Lower lobe of right lung (tissue), 2 donors: ENCODE results near the gene AIF1L. TPM values are rescaled to one million over a fixed set of nuclear protein-coding genes. Genes with fewer than 3 reads are reported as not detected.

ENCODE experiments used
- ATAC-seq, 2 donors: fragments of 200-7000 bp; cut with Tn5 transposase; one replicate each; pipeline ENCODE4 v1.9.1; 2020 to 2022; ENCODE audit warnings: mild to moderate bottlenecking in 2 of 2, moderate library complexity in 2 of 2
- DNase-seq: peaks from one replicate; pipeline ENCODE4 v3.0.0-alpha.2; 2020
- H3K27ac ChIP-seq: fragments of 200-600 bp; one replicate; pipeline ENCODE4 v1.8.0; 2022
- H3K27me3 ChIP-seq: fragments of 200-600 bp; one replicate; pipeline ENCODE4 v1.8.0; 2022; ENCODE audit warnings: low read depth
- H3K36me3 ChIP-seq: fragments of 200-600 bp; one replicate; pipeline ENCODE4 v1.8.0; 2022; ENCODE audit warnings: mild to moderate bottlenecking
- H3K4me1 ChIP-seq: fragments of 200-600 bp; one replicate; pipeline ENCODE4 v1.8.0; 2022
- H3K4me3 ChIP-seq: fragments of 200-600 bp; one replicate; pipeline ENCODE4 v1.8.0; 2022; ENCODE audit warnings: mild to moderate bottlenecking
- H3K9me3 ChIP-seq: fragments of 200-600 bp; one replicate; pipeline ENCODE4 v1.8.0; 2022
- CTCF ChIP-seq: fragments of 200-600 bp; IDR thresholded peaks from one replicate; pipeline ENCODE4 v1.8.0; 2022; ENCODE audit warnings: antibody characterized with exemption, mild to moderate bottlenecking
- intact Hi-C: fragments of 100-400 bp; cut with DNase I; formaldehyde crosslinking; loops from one replicate; pipeline ENCODE4 v1.11.0; 2022
- total RNA-seq: library from RNA; stranded (reverse); fragmentation: NEBNext Ultra II Directional; extraction: Animal tissue kit (Norgen Biotek cat#: 25700); gene quantifications from one replicate; pipeline ENCODE4 v1.2.1, GENCODE V29; 2021
- donor health status: DM: no; HTN: yes; CAD: no; lungs with severe emphysema.

The AIF1L gene
- total RNA-seq, 1 donor from 2014 or later, result 16.0 TPM

GRCh38 chr9:131094622-131095021 lies 1.7 kb upstream of the AIF1L start:
- DNase-seq (no peak), ATAC-seq (no peak)
- no peak for TF ChIP-seq CTCF
- no peak overlapping the region for H3K4me3 ChIP-seq
- H3K27me3 ChIP-seq, result peaks cover 49% of the 10 kb centered on the region
- H3K4me1 ChIP-seq, result peaks cover 6% of the 10 kb centered on the region
- no peak overlapping the region for H3K27ac ChIP-seq
- intact Hi-C loops, result no loop called here
- no peaks in the 10 kb centered on the region for H3K9me3 ChIP-seq
- no peaks in the 10 kb centered on the region for H3K36me3 ChIP-seq

GRCh38 chr9:131095666-131096268 lies 564 bp upstream of the AIF1L start:
- no peak for ATAC-seq
- no peak overlapping the region for H3K27ac ChIP-seq
- no peak for DNase-seq
- H3K4me1 ChIP-seq, result peaks cover 6% of the 10 kb centered on the region
- intact Hi-C loops, result no loop called here
- no peaks in the 10 kb centered on the region for H3K9me3 ChIP-seq
- peaks cover 49% of the 10 kb centered on the region for H3K27me3 ChIP-seq
- TF ChIP-seq CTCF, result no peak
- peak overlapping the region; percentile 58 for H3K4me3 ChIP-seq
- no peaks in the 10 kb centered on the region for H3K36me3 ChIP-seq

- Histone ChIP-seq H3K27me3 (peaks cover 49% of the 10 kb centered on the region), H3K9me3 (no peaks in the 10 kb centered on the region), H3K36me3 (no peaks in the 10 kb centered on the region), H3K4me3 (peak overlapping the region; percentile 58), H3K27ac (peak overlapping the region; percentile 46), H3K4me1 (peaks cover 6% of the 10 kb centered on the region)
- intact Hi-C loops, result no loop called here
- ATAC-seq, result no peak
- TF ChIP-seq CTCF, result no peak
- DNase-seq, result no peak
Measured at GRCh38 chr9:131097126-131097947, 1.0 kb downstream of the AIF1L start.

- no peak for TF ChIP-seq CTCF
- ATAC-seq, result no peak
Measured at GRCh38 chr9:131097948-131098278, 1.6 kb downstream of the AIF1L start.

GRCh38 chr9:131098391-131099101 lies 2.2 kb downstream of the AIF1L start:
- Histone ChIP-seq H3K4me3 (no peak overlapping the region), H3K36me3 (no peaks in the 10 kb centered on the region), H3K27me3 (peaks cover 45% of the 10 kb centered on the region), H3K9me3 (no peaks in the 10 kb centered on the region), H3K4me1 (peaks cover 6% of the 10 kb centered on the region), H3K27ac (no peak overlapping the region)
- TF ChIP-seq CTCF, result no peak
- intact Hi-C loops, result no loop called here
- ATAC-seq (no peak), DNase-seq (no peak)

More at GRCh38 chr9:131097948-131098278, 1.6 kb downstream of the AIF1L start:
- DNase-seq, result no peak
- Histone ChIP-seq H3K4me3 (peak overlapping the region; percentile 58), H3K27ac (no peak overlapping the region), H3K27me3 (peaks cover 49% of the 10 kb centered on the region), H3K9me3 (no peaks in the 10 kb centered on the region), H3K36me3 (no peaks in the 10 kb centered on the region), H3K4me1 (peaks cover 6% of the 10 kb centered on the region)
- intact Hi-C loops, result no loop called here
